ENCODE data around the gene PDE4B. TPM values are rescaled to one million over a fixed set of nuclear protein-coding genes. Genes with fewer than 3 reads are reported as not detected.
"Not testable (repeated sequence)": the region's sequence is repeated elsewhere in the genome, so short reads cannot be mapped to it uniquely, and the experiment has no call there.

The PDE4B gene
- total RNA-seq, 1 donor: 51.0 TPM

DNA sequence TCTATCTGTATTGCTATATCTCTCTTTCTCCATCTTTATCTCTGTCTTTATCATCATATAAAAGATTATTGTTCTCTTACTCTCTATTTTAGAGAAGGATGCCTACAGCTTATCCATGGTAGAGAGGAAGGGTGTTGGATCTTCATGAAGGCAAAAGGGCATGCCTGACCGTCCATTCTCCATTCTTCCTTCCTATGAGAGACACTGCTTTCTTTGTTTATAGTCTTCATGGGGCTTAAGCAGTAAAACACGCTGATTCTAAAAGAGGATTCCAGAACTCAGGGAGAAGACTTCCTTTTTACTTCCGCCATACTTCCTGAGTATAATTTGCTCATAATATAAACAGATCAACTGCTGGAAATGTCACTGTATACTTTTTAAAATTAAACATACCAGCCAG lies 44.0 kb downstream of the PDE4B start:
- TF ChIP-seq CTCF (IDR thresholded peaks at IDR 0.05; ENCODE audit: insufficient read depth, low read depth, low read length): no peak
- no peak overlapping the region for H3K4me3 ChIP-seq (ENCODE audit: low read depth, low read length)
- DNase-seq (ENCODE audit: low read depth): no peak

GRCh38 chr1:65840683-65841082 lies 48.0 kb downstream of the PDE4B start:
- H3K4me3 ChIP-seq (ENCODE audit: low read depth, low read length): no peak overlapping the region

GRCh38 chr1:65844296-65844695 lies 51.6 kb downstream of the PDE4B start:
- no peak for TF ChIP-seq CTCF (IDR thresholded peaks at IDR 0.05; ENCODE audit: insufficient read depth, low read depth, low read length)
- DNase-seq (ENCODE audit: low read depth): no peak
- H3K4me3 ChIP-seq (ENCODE audit: low read depth, low read length): no peak overlapping the region

More at GRCh38 chr1:65840683-65841082, 48.0 kb downstream of the PDE4B start:
- no peak for DNase-seq (ENCODE audit: low read depth)
- TF ChIP-seq CTCF (IDR thresholded peaks at IDR 0.05; ENCODE audit: insufficient read depth, low read depth, low read length): no peak

DNA sequence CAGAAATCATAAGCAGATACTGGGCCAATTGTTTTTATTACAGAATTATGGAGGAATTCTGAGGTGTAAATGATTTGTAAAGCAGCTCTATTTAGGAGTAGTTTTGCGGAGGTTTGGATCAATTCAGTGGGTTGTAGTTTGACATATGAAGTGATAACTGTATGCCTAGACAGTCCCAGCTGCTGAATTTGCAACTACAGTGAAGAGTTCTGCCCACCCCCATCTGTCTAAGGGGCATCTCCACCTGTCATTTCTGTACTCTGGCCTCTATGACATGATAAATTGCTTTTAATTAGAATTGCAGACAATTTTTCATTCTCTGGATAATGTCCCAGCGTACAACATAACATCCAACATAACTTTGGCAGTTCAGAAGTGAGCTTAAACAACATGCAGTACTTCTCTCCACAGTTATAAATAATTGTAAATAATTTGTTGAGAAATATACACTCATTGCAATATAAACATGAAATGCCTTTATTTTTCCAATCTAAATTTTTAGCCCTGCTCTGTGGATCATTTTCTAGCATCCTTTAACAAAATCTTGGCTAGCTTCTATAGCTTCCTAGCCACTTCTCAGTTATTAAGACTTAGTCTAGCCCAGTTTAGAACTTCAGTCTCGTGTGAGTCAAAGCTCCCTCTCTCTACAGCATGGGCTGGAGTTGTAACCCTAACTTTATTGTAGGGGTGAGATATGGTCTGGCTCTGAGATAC lies 52.3 kb downstream of the PDE4B start:
- DNase-seq (ENCODE audit: low read depth): no peak
- no peak for TF ChIP-seq CTCF (IDR thresholded peaks at IDR 0.05; ENCODE audit: insufficient read depth, low read depth, low read length)
- no peak overlapping the region for H3K4me3 ChIP-seq (ENCODE audit: low read depth, low read length)

DNA sequence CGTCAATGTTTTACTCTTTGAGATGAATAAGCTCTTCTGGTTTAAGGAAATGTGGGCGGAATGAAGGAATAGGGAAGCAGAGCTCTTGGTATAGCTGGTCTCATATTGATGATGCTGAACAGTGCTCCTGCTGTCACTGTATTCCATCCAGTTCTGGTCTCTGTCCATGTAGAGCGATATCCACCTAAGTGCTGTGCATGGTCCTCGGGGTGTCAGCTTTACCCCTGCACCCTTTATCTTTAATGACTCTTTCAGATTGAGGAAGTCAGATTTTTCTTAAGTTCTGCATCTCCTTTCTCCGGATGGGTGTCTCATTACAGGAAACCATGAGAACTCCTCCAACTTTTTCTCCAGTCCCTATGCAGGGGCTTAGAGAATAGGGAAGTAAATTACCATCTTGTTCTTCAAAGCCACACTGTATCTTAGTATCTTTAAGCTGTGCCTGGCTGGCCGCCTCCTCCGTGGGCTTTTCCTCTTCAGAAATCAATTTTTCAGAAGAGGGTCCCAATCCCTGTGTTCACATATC lies 52.9 kb downstream of the PDE4B start:
- no peak for DNase-seq (ENCODE audit: low read depth)
- no peak for TF ChIP-seq CTCF (IDR thresholded peaks at IDR 0.05; ENCODE audit: insufficient read depth, low read depth, low read length)
- no peak overlapping the region for H3K4me3 ChIP-seq (ENCODE audit: low read depth, low read length)

- H3K4me3 ChIP-seq (ENCODE audit: low read depth, low read length): no peak overlapping the region
- DNase-seq (ENCODE audit: low read depth): peak; percentile 41
- no peak for TF ChIP-seq CTCF (IDR thresholded peaks at IDR 0.05; ENCODE audit: insufficient read depth, low read depth, low read length)
Measured at GRCh38 chr1:65846866-65847265, 54.2 kb downstream of the PDE4B start.

- no peak for DNase-seq (ENCODE audit: low read depth)
- H3K4me3 ChIP-seq (ENCODE audit: low read depth, low read length): no peak overlapping the region
- TF ChIP-seq CTCF (IDR thresholded peaks at IDR 0.05; ENCODE audit: insufficient read depth, low read depth, low read length): no peak
Measured at GRCh38 chr1:65850281-65850680, 57.6 kb downstream of the PDE4B start.

DNA sequence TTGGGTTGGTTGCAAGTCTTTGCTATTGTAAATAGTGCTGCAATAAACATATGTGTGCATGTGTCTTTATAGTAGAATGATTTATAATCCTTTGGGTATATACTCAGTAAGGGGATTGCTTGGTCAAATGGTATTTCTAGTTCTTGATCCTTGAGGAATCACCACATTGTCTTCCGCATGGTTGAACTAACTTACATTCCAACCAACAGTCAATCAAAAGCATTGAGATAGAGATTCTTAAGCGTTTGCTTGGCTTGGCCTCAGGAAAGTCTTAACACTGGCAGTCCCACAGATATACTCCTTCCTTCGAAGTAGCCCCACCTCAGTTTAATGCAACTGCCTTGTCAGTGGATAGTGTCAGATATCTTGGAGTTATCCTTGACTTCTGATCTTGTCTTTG lies 63.9 kb downstream of the PDE4B start:
- not testable (repeated sequence) for H3K4me3 ChIP-seq (ENCODE audit: low read depth, low read length); DNase-seq (ENCODE audit: low read depth)

Data from fibroblast of villous mesenchyme (primary cell).